GM18858 (cell line): ENCODE measurements around the gene NLRP12.
A peak's percentile ranks its signal among the peaks of the same experiment; 100 is the strongest.
"Not testable (repeated sequence)": the region's sequence is repeated elsewhere in the genome, so short reads cannot be mapped to it uniquely, and the experiment has no call there.

Source experiments
- ATAC-seq: cut with Tn5 transposase; IDR thresholded peaks from one replicate; pipeline ENCODE4 v1.9.1; 2021; ENCODE audit not compliant: unreplicated experiment

Gene NLRP12, protein sequence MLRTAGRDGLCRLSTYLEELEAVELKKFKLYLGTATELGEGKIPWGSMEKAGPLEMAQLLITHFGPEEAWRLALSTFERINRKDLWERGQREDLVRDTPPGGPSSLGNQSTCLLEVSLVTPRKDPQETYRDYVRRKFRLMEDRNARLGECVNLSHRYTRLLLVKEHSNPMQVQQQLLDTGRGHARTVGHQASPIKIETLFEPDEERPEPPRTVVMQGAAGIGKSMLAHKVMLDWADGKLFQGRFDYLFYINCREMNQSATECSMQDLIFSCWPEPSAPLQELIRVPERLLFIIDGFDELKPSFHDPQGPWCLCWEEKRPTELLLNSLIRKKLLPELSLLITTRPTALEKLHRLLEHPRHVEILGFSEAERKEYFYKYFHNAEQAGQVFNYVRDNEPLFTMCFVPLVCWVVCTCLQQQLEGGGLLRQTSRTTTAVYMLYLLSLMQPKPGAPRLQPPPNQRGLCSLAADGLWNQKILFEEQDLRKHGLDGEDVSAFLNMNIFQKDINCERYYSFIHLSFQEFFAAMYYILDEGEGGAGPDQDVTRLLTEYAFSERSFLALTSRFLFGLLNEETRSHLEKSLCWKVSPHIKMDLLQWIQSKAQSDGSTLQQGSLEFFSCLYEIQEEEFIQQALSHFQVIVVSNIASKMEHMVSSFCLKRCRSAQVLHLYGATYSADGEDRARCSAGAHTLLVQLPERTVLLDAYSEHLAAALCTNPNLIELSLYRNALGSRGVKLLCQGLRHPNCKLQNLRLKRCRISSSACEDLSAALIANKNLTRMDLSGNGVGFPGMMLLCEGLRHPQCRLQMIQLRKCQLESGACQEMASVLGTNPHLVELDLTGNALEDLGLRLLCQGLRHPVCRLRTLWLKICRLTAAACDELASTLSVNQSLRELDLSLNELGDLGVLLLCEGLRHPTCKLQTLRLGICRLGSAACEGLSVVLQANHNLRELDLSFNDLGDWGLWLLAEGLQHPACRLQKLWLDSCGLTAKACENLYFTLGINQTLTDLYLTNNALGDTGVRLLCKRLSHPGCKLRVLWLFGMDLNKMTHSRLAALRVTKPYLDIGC

DNA sequence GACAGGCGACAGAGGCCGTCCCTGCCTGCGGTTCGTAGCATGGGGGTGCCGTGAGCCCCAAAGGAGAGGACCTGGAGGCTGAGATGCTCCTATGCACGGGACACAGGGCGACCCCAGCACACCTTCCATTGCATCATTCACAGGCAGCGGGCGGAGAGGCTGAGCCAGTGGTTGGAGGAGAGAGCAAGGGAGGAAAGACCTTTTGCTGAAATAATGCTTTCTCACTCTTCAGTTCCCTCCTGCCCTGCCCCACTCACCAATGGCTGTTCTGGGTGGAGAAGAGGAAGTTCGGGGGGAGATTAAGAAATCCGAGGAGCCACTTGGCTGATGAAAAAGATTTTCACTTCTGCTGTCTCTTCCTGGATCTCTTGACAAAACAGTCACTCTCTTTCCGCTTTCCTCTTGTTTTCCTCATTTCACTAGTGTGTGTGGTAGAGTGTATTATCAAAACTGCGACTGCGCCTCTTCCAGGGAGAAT, at the start of gene NLRP12:
TSS of gene NLRP12 (minus strand) at position 181 of the 478 bp plus-strand sequence. CDS start at position 41, 140 bp downstream.
- ATAC-seq: no peak

DNA sequence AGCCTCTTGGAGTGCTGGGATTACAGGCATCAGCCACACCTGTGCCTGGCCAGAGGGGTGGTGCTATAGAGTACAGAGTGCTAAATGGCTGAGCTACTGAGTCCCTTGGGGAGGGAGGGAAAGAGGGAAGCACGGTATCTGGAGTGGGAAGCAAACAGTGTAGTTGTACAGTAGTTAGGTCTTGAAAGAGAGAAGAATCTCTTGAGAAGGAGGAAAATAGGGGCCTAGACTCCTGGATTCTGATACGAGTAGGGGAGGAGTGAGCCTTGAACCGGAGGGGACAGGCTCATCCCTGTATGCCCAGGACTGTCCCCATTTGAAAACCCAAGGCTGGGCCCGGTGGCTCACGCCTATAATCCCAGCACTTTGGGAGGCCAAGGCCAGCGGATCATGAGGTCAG, 48.6 kb upstream of the NLRP12 start:
- ATAC-seq: no peak

DNA sequence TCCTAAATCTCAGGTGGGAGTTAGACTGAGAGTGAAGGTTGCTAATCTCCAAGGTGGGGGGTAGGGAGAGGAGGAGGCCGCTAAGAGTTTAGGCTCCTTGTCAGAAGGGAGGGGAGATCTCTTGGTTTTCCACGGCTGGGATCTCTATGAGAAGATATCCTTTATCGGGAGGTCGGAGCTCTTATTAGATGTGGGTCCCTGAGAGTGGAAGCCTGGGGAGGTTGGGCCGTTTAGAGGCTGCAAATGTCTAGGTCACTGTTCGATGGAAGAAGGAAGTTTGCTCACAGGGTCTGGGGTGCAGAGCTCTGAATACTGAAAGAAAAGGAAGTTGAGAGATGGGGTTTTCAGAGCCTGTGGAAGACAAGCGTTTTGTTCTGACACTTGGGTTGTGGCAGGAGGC, 47.3 kb upstream of the NLRP12 start:
- no peak for ATAC-seq

DNA sequence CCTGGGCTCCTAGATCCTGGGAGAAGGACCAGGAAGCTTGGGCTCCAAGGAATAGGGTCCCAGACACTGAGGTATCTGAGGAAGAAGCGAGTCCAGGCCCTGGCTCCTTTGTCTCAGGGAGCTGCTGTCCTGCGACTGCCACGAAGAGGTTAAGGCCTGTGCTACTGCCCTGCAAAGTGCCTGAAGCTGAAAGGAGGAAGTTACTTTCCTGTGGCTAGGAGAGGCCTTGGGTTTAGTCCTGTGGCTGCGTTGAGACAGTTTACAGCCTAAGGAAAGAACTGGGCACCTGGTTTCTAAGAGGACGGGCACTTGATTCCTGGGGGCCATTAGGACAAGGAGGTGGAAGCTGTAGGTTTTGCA, 46.4 kb upstream of the NLRP12 start:
- ATAC-seq: no peak

DNA sequence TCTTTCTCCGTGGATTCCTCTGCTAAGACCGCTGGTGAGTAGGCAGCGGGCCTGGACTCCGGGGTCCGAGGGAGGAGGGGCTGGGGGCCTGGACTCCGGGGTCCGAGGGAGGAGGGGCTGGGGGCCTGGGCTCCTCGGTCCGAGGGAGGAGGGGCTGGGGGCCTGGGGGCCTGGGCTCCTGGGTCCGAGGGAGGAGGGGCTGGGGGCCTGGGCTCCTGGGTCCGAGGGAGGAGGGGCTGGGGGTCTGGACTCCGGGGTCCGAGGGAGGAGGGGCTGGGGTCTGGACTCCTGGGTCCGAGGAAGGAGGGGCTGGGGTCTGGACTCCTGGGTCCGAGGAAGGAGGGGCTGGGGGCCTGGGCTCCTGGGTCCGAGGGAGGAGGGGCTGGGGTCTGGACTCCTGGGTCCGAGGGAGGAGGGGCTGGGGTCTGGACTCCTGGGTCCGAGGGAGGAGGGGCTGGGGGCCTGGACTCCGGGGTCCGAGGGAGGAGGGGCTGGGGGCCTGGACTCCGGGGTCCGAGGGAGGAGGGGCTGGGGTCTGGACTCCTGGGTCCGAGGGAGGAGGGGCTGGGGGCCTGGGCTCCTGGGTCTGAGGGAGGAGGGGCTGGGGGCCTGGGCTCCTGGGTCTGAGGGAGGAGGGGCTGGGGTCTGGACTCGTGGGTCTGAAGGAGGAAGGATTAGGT, 45.8 kb upstream of the NLRP12 start:
- ATAC-seq: not testable (repeated sequence)

DNA sequence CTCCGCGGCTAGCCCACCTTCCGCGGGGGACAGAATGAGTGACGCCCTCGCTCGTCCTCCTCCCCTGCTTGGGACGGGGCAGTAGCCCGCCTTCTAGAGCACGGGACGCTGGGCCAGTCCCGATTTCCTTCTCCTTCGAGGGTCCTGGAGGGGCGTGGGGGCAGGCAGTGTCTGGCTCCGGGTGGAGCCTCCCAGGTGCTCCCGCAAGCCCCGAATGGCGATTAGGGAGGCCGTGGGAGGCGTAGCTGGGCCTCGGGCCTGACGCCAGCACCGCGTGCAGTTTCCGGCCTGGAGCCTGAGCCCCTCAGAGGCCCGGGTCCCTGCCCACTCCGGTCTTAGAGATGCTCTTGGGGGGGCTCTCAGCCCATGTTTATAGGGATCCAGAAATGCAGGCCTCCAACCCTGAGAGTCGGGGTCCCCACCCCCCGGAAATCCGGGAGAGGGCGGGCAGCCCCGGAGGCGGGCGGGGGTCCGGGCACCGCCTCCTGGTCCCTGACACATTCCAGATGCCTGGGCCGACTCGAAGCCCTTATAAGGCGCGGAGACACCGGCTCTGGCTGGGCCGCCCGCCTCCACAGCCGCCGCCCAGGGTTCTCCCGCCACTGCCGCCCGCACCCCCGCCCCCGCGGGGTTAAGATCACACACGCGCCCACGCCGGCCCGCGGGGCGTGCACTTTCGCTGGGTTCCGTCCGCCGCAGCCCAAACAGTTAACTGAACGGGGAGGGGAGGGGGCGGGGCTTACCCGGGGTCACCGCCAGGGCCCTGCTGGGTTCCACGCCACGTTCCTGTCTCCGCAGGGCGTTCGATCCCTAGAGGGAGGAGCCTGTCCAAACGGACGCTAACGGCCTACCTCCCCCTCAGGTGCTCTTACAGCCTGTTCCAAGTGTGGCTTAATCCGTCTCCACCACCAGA, 45.0 kb upstream of the NLRP12 start:
- peak; percentile 32 for ATAC-seq

DNA sequence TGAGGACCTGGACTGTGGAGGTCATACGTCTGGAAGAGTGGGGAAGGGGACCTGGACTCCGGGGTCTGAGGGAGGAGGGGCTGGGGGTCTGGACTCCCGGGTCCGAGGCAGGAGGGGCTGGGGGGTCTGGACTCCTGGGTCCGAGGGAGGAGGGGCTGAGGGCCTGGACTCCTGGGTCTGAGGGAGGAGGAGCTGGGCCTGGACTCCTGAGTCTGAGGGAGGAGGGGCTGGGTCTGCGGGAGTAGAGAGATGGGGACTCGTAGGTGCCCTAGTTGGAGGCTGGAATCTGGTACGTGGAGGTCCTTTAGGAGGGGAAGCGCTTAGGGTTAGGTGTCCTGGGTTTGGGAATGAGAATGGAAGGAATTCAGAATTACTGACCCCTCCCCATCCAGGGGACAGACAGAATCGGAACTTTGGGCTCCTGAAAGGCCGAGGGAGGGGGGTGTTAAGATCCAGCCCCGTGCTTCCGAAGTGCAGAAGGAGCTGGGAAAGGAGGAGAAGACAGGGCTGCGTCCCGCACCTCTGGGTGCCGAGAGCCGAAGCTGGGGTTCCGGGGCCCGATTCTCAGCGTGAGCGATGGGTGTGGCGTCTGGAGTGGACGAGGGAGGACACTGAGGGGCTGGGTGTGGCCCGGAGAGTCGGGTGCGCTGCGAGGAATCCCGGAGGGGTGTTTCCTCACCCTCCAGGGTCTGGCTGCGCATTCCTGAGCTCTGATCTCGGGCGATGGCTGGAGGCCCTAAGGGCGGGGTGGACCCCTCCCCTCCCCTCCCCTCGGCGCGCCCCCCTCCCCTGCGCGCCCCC, 44.2 kb upstream of the NLRP12 start:
- ATAC-seq: no peak

DNA sequence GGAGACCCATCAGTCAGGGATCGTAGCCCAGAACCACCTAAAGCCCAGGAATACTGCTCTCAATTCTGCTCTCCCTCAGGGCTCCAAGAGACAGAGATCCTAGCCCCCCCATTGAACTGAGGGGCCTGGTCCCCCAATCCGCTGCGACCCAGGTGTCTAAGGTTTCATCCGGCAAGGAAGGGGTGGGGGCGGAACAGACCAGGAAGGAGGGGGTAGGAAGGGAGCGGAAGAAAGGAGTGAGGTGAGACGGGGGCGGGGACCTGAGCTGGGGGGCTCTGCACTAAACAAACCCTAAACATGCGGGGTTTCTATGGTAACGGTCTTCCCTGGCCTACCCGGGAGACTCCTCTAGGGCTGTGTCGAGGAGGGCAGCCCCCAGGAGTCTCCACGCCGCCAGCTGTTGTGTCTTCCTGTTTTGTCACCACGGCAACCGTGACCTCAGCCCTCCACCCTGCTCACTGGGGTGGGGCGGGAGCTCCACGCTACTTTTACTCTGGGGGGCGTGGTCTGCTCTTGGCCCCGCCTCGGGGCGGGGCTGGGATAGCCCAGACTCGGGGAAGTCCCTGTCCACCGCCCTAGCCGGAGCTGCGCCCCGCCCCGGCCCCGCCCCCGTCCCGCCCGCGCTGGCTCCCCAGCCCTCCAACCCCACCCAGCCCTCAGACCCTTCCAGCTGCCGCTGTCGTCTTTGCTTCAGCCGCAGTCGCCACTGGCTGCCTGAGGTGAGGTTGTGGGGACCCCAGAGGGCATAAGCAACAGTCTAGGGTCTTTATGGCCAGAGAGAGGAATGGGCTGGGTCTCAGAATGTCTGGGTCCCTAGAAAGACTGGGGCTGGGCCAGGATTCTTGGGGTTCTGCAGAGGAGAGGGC, 43.3 kb upstream of the NLRP12 start, which contains the start of gene MYADM:
TSS of gene MYADM (plus strand) at position 659 of the 866 bp plus-strand sequence. CDS start 5,647 bp downstream, outside the sequence.
- ATAC-seq: peak; percentile 41

DNA sequence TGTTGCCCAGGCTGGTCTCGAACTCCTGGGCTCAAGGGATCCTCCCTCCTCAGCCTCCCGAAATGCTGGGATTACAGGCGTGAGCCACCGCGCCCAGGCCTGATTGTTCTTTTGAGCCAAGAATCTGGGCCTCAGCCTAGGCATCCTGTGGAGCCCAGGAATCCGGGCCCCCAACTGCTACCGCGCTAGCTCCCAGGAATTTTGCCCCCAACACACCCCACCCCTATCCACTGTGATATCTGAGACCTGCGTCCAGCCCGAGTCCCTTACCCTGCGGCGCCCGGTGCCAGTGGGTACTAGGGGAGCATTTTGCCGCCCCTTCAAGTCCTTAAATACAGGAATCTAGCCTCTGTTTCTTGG, 42.7 kb upstream of the NLRP12 start:
- no peak for ATAC-seq

DNA sequence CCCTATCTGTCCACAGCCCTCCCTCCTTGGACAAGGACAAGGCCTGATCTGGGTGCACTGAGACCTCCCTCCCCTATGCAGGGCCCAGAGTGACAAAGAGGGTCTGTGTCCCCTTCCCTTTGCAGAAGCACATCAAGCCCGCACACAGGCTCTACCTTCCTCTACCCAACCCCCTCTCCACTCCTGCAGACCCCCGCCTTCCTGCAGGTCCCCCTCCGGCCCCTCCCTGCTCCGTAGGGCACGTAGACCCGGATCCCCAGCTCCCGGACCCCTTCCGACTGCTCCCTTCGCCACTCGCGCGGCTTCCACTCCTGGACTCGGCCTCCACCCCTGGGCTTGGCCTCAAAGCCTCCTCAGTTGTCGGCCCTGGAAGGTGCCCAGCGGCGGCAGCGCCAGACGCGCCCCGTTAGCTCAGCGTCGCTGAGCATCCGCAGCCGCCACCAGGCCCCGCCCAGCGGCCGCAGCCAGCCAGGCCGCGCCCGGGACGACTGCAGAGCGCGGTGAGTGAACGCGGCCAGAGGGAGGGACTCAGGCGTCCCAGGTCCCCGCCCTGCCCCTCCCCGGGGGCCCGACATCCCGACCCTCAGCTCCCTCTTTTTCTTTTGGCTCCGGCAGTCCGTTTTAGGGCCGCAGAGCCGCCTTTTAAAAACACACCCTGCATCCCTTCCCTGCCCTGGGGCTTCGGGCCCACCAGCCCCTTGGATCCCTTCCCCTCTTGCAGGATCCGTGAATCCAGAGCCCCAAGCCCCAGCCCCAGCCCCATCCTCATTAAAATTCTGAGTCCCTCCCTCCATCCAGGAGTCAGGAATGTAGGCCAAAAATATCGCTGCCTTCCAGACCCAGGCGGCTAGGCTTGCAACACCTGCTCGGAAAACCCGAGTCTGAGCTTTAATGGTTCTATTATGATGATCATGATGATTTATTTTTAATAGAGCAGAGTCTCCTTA, 42.1 kb upstream of the NLRP12 start:
- ATAC-seq: no peak

DNA sequence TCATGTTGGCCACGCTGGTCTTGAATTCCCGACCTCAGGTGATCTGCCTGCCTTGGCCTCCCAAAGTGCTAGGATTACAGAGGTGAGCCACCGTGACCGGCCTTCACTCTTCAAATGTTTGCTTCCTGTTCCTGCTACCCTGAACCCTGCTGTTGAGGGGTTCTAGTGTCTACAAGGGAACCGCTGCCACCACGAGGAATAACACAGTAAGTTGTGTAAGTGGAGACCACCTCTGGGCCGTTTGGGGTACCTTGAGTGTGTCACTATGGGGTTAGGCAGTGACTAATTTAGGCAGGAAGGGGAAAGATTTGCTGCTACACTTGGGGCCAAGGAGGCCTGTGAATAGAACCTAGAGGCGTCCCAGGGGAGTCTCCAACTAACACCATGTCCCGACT, 41.4 kb upstream of the NLRP12 start:
- no peak for ATAC-seq

DNA sequence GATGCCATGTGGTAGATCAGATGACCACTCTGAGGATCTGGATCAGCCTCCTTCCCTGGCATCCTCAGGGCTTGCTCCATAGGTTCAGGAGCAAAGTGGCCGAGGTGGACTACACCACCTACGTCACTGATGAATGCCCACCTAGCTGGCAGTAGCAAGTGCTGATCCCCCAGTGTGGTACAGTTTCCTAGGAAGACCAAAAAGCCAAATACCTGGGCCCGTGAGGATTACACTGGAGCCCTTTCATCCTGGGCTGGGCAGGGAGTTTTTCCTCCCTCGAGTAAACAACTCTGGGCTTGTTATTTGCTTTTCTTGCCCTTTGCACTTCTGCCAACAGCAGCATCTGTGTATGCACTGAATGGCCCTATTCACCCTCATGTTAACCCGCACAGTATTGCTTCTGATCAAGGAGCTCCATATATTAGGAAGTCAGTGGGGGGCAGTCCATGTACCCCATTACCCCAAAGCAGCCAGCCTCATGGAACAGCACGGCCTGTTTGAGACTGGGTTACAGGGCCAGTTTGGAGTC, 40.3 kb upstream of the NLRP12 start:
- ATAC-seq: no peak

DNA sequence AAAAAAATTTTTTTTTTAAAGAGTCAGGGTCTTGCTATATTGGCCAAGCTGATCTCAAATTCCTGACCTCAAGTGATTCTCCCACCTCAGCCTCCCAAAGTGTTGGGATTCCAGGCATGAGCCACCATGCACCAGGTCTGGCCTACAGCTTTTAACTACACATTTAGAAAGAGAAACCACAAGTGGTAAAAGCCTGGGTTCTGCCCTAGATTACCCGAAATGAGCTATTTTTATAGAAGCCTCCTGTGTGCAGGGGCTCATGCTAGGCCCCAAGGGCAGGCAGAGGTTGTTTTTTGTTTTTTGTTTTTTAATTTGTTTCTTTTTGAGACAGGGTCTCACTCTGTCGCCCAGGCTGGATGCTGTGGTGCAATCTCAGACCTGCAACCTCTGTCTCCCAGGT, 29.6 kb upstream of the NLRP12 start:
- no peak for ATAC-seq

DNA sequence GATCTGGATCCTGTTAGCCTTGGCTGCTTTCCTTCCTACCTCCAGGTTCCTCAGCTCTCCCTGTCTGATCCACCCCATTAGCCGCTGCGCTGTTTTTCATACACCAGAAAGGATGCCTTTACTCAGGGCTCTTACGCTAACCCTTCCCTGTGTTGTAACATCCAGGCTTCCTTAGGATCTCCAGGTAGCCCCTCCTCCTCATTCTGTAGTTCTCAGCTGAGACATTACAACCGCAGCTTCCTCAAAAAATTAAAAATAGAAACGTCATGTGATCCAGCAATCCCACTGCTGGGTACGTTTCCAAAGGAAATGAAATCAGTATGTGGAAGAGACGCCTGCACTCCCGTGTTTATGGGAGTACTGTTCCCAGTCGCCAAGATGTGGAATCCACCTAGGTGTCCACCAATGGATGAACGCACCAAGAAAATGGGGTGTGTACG, 25.1 kb upstream of the NLRP12 start:
- ATAC-seq: no peak

DNA sequence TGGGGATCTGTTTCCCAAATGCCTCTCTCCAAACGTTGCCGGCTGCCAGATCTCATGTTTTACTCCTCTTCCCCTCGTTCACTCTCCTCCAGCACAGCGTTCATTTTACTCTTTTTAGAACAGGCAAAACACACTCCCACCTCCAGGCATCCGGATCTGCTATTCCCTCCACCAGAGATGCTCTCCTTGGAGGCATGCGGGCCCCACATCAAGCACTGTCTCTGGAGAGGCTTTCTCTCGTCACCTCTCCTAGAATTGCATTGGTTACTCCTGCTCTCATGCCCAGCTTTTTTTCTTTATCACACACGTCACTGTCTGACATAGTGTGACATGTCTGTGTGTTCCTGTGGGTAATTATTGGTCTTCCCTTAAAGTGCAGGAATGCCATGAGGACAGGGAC, 23.4 kb upstream of the NLRP12 start:
- no peak for ATAC-seq

DNA sequence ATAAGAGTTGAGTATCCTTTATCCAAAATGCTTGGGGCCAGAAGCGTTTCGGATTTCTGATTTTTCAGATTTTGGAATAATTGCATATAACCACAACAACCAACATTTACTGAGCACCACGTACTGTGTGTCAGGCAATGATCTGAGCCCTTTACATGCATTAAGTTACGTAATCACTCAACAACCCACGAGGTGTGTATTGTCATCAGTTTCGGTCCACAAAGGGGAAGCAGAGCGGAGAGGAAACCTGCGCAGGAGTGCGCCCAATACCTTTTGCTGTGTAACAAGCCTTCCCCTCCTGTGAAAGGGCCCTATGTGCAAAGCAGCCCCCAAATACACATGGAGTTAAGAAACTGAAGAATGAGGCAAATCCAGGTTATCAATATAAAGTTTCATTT, 20.7 kb upstream of the NLRP12 start:
- no peak for ATAC-seq

DNA sequence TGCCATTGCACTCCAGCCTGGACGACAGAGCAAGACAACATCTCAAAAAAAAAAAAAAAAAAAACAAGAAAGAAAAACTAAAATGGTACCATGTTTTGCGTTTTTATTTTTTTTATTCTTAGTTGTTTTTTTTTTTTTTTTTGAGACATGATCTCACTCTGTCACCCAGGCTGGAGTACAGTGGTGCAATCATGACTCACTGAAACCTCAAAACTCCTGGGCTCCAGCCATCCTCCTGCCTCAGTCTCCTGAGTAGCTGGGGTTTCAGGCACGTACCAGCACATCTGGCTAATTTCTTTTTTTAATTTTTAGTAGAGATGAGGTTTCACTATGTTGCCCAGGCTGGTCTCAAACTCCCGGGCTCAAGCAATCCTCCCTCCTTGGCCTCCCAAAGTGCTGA, 16.8 kb upstream of the NLRP12 start:
- not testable (repeated sequence) for ATAC-seq
